SK-N-SH treated with all-trans-retinoic acid at 6 μM for 48 hours (cell line): ENCODE results near the gene CST3.

Experiments used
- ATAC-seq: fragments of 200-7000 bp; cut with Tn5 transposase; 3 replicates; pipeline ENCODE4 v1.9.1; 2020; ENCODE audit warnings: mild to moderate bottlenecking, moderate library complexity
- ARNTL ChIP-seq: fragments of 450-650 bp; formaldehyde crosslinking; IDR thresholded peaks from 2 replicates; pipeline ENCODE4 v1.5.0; 2020; ENCODE audit warnings: low read depth, mild to moderate bottlenecking, moderate library complexity, borderline replicate concordance
- BACH2 ChIP-seq: fragments of 250-450 bp; sonication (Bioruptor Pico); IDR thresholded peaks from 2 replicates; pipeline ENCODE4 v1.9.0; 2021; ENCODE audit warnings: mild to moderate bottlenecking, borderline replicate concordance
- CSDC2 ChIP-seq: fragments of 250-450 bp; sonication (Bioruptor Pico); IDR thresholded peaks from 2 replicates; pipeline ENCODE4 v1.5.0; 2020; ENCODE audit warnings: mild to moderate bottlenecking, moderate library complexity
- ESRRG ChIP-seq: fragments of 250-450 bp; sonication (Bioruptor Pico); IDR thresholded peaks from 2 replicates; pipeline ENCODE4 v1.6.1; 2021; ENCODE audit warnings: mild to moderate bottlenecking
- ISL1 ChIP-seq: fragments of 250-450 bp; sonication (Bioruptor Pico); IDR thresholded peaks from 2 replicates; pipeline ENCODE4 v2.1.2; 2022; ENCODE audit warnings: mild to moderate bottlenecking, moderate library complexity
- POU6F1 ChIP-seq: fragments of 250-450 bp; sonication (Bioruptor Pico); IDR thresholded peaks from 2 replicates; pipeline ENCODE4 v1.8.0; 2021; ENCODE audit warnings: low read depth, mild to moderate bottlenecking, moderate library complexity, borderline replicate concordance
- PPARA ChIP-seq: fragments of 250-450 bp; sonication (Bioruptor Pico); IDR thresholded peaks from 2 replicates; pipeline ENCODE4 v1.5.0; 2020; ENCODE audit warnings: mild to moderate bottlenecking, borderline replicate concordance
- RARB ChIP-seq: fragments of 250-450 bp; sonication (Bioruptor Pico); IDR thresholded peaks from 2 replicates; pipeline ENCODE4 v1.8.0; 2021; ENCODE audit warnings: mild to moderate bottlenecking, moderate library complexity
- SNAI2 ChIP-seq: fragments of 250-450 bp; sonication (Bioruptor Pico); IDR thresholded peaks from 2 replicates; pipeline ENCODE4 v1.5.0; 2020; ENCODE audit warnings: mild to moderate bottlenecking, moderate library complexity
- TCF4 ChIP-seq: fragments of 250-450 bp; sonication (Bioruptor Pico); IDR thresholded peaks from 2 replicates; pipeline ENCODE4 v1.8.0; 2021; ENCODE audit warnings: mild to moderate bottlenecking, moderate library complexity, borderline replicate concordance
- TOX ChIP-seq: fragments of 250-450 bp; sonication (Bioruptor Pico); IDR thresholded peaks from 2 replicates; pipeline ENCODE4 v1.8.0; 2021; ENCODE audit warnings: mild to moderate bottlenecking, moderate library complexity, borderline replicate concordance
- TSHZ2 ChIP-seq: fragments of 250-450 bp; sonication (Bioruptor Pico); IDR thresholded peaks from 2 replicates; pipeline ENCODE4 v1.5.0; 2020; ENCODE audit warnings: mild to moderate bottlenecking, moderate library complexity
- ZC3H10 ChIP-seq: fragments of 250-450 bp; sonication (Bioruptor Pico); IDR thresholded peaks from 2 replicates; pipeline ENCODE4 v1.5.1; 2021; ENCODE audit warnings: mild to moderate bottlenecking, moderate library complexity
- ZFP3 ChIP-seq: fragments of 250-450 bp; sonication (Bioruptor Pico); IDR thresholded peaks from 2 replicates; pipeline ENCODE4 v1.5.0; 2020; ENCODE audit warnings: mild to moderate bottlenecking, moderate library complexity
- ZFP30 ChIP-seq: fragments of 450-650 bp; formaldehyde crosslinking; IDR thresholded peaks from 2 replicates; pipeline ENCODE4 v1.5.0; 2022; ENCODE audit warnings: mild to moderate bottlenecking, moderate library complexity
- ZNF565 ChIP-seq: fragments of 450-650 bp; formaldehyde crosslinking; conservative IDR thresholded peaks from 2 replicates; pipeline ENCODE4 v1.5.0; 2020; ENCODE audit warnings: low read depth, mild to moderate bottlenecking, moderate library complexity
- ZNF70 ChIP-seq: fragments of 450-650 bp; formaldehyde crosslinking; IDR thresholded peaks from 2 replicates; pipeline ENCODE4 v1.5.0; 2020; ENCODE audit warnings: mild to moderate bottlenecking, moderate library complexity
- ZNF8 ChIP-seq: fragments of 450-650 bp; formaldehyde crosslinking; IDR thresholded peaks from 2 replicates; pipeline ENCODE4 v1.5.0; 2020; ENCODE audit warnings: mild to moderate bottlenecking, moderate library complexity
- TF ChIP-seq, protein P1 (sequence below): fragments of 250-450 bp; sonication (Bioruptor Pico); IDR thresholded peaks from 2 replicates; pipeline ENCODE4 v1.5.1; 2021; ENCODE audit warnings: mild to moderate bottlenecking, moderate library complexity
- TF ChIP-seq, protein P2 (sequence below): fragments of 250-450 bp; sonication (Bioruptor Pico); IDR thresholded peaks from 2 replicates; pipeline ENCODE4 v1.8.0; 2020; ENCODE audit warnings: mild to moderate bottlenecking, moderate library complexity, borderline replicate concordance

Gene CST3

DNA sequence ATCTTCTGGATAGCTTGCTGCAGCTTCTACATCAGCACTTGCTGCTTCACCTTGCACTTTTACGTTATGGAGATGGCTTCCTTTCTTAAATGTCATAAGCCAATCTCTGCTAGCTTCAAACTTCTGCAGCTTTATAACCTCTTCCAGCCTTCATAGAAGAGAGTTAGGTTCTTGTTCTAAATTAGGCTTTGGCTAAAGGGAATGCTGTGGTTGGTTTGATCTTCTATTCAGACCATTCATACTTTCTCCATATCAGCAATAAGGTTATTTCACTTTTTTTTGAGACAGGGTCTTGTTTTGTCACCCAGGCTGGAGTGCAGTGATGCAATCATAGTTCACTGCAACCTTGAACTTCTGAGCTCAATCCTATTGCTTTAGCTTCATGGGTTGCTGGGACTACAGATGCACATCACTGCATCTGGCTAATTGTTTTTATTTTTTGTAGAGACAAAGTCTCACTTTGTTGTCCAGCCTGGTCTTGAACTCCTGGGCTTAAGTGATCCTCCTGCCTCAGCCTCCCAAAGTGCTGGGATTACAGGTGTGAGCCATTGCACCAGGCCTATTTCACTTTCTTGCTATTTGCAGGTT is 12.2 kb upstream of the CST3 start:
- no peak for TF ChIP-seq ZFP30
- no peak for TF ChIP-seq SNAI2 (CRISPR knock-in tag)
- no peak for TF ChIP-seq ZNF565 (CRISPR knock-in tag)
- no peak for TF ChIP-seq ZFP3
- no peak for TF ChIP-seq BACH2 (CRISPR knock-in tag)
- TF ChIP-seq ISL1: no peak
- no peak for TF ChIP-seq ZNF8 (CRISPR knock-in tag)
- TF ChIP-seq ESRRG (CRISPR knock-in tag): no peak
- TF ChIP-seq ZNF70 (CRISPR knock-in tag): no peak
- TF ChIP-seq RARB (CRISPR knock-in tag): no peak
- TF ChIP-seq TSHZ2 (CRISPR knock-in tag): no peak
- no peak for TF ChIP-seq ARNTL
- TF ChIP-seq, protein P1, sequence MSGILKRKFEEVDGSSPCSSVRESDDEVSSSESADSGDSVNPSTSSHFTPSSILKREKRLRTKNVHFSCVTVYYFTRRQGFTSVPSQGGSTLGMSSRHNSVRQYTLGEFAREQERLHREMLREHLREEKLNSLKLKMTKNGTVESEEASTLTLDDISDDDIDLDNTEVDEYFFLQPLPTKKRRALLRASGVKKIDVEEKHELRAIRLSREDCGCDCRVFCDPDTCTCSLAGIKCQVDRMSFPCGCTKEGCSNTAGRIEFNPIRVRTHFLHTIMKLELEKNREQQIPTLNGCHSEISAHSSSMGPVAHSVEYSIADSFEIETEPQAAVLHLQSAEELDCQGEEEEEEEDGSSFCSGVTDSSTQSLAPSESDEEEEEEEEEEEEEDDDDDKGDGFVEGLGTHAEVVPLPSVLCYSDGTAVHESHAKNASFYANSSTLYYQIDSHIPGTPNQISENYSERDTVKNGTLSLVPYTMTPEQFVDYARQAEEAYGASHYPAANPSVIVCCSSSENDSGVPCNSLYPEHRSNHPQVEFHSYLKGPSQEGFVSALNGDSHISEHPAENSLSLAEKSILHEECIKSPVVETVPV (CRISPR knock-in tag): no peak
- TF ChIP-seq, protein P2, sequence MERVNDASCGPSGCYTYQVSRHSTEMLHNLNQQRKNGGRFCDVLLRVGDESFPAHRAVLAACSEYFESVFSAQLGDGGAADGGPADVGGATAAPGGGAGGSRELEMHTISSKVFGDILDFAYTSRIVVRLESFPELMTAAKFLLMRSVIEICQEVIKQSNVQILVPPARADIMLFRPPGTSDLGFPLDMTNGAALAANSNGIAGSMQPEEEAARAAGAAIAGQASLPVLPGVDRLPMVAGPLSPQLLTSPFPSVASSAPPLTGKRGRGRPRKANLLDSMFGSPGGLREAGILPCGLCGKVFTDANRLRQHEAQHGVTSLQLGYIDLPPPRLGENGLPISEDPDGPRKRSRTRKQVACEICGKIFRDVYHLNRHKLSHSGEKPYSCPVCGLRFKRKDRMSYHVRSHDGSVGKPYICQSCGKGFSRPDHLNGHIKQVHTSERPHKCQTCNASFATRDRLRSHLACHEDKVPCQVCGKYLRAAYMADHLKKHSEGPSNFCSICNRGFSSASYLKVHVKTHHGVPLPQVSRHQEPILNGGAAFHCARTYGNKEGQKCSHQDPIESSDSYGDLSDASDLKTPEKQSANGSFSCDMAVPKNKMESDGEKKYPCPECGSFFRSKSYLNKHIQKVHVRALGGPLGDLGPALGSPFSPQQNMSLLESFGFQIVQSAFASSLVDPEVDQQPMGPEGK: no peak
- no peak for TF ChIP-seq POU6F1 (CRISPR knock-in tag)
- no peak for TF ChIP-seq ZC3H10 (CRISPR knock-in tag)
- no peak for ATAC-seq

DNA sequence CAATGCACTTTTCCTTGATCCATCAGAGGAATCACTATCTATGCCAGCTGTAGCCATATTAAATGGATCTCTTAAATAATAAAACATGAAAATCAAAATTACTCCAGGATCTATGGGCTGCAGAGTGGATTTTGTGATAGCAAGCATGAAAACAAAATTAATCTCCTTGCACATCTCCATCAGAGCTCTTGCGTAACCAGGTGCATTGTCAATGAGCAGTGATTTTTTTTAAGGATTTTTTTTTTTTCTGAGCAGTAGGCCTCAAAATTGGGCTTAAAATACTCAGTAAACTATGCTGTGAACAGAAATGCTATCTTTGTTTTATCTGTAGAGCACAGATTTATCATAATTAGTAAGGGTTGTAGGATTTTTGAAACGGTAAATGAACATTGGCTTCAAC is 11.5 kb upstream of the CST3 start:
- ATAC-seq: no peak
- TF ChIP-seq ZFP3 (no peak), ZFP30 (no peak), PPARA (CRISPR knock-in tag) (no peak), RARB (CRISPR knock-in tag) (no peak)

DNA sequence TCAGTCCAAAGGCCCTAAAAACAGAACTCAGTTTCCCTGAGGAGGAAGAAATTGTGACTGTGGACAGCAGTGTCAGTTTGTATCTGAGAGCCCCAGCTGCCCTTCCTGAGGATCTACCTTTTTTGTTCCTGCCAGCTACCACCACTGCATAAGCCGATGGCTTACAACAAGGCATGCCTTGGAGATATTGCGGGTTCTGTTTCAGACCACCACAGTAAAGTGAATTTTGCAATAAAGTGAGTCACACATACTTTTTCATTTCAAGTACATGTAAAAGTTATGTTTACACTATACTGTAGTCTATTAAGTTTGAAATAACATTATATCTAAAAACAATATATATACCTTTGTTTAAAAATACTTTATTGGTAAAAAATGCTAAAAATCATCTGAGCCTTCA is 9.6 kb upstream of the CST3 start:
- TF ChIP-seq ARNTL: no peak
- no peak for TF ChIP-seq ZC3H10 (CRISPR knock-in tag)
- no peak for TF ChIP-seq ZNF565 (CRISPR knock-in tag)
- TF ChIP-seq TOX (CRISPR knock-in tag): no peak
- TF ChIP-seq TSHZ2 (CRISPR knock-in tag): no peak
- TF ChIP-seq TCF4 (CRISPR knock-in tag): no peak
- TF ChIP-seq ZFP30: no peak
- TF ChIP-seq ZFP3: no peak
- TF ChIP-seq CSDC2: no peak
- no peak for ATAC-seq
